SK-N-MC (cell line): ENCODE results near the gene LHFPL6.
A peak's percentile ranks its signal among the peaks of the same experiment; 100 is the strongest.

Experiments
- DNase-seq: peaks from one replicate; pipeline ENCODE4 v3.0.0-alpha.2; 2011; ENCODE audit warnings: low read depth, low spot score
- H3K27ac ChIP-seq: fragments of 200-600 bp; sonication (generic); 2 replicates; pipeline ENCODE4 v1.5.1; 2016; ENCODE audit warnings: mixed run types
- H3K36me3 ChIP-seq: fragments of 200-600 bp; sonication (generic); 2 replicates; pipeline ENCODE4 v1.6.1; 2017; ENCODE audit warnings: antibody characterized with exemption, low read length, mixed read lengths; ENCODE audit not compliant: insufficient read depth
- H3K4me3 ChIP-seq: fragments of 200-600 bp; sonication (generic); 2 replicates; pipeline ENCODE4 v1.5.1; 2016
- H3K9ac ChIP-seq: fragments of 200-600 bp; sonication (generic); 2 replicates; pipeline ENCODE4 v1.8.0; 2017; ENCODE audit warnings: mixed run types, mixed read lengths; ENCODE audit not compliant: insufficient read length
- H3K9me3 ChIP-seq: fragments of 200-600 bp; sonication (generic); 2 replicates; pipeline ENCODE4 v1.6.1; 2017; ENCODE audit warnings: low read depth, mild to moderate bottlenecking, antibody characterized with exemption, low read length, moderate library complexity, mixed read lengths
- EZH2 ChIP-seq: fragments of 200-600 bp; sonication (generic); IDR thresholded peaks from one replicate; pipeline ENCODE4 v1.6.1; 2017; ENCODE audit warnings: antibody characterized with exemption
- FOXP2 ChIP-seq: optimal IDR thresholded peaks from 2 replicates; pipeline ENCODE3; 2011; ENCODE audit warnings: mild to moderate bottlenecking, moderate library complexity; ENCODE audit not compliant: insufficient read depth; ENCODE audit errors: extremely low read length, control extremely low read depth
- POLR2AphosphoS5 ChIP-seq: IDR thresholded peaks from 2 replicates; pipeline ENCODE4 v1.6.1; 2012; ENCODE audit warnings: mild to moderate bottlenecking, low read depth, low read length, borderline replicate concordance

The LHFPL6 gene

DNA sequence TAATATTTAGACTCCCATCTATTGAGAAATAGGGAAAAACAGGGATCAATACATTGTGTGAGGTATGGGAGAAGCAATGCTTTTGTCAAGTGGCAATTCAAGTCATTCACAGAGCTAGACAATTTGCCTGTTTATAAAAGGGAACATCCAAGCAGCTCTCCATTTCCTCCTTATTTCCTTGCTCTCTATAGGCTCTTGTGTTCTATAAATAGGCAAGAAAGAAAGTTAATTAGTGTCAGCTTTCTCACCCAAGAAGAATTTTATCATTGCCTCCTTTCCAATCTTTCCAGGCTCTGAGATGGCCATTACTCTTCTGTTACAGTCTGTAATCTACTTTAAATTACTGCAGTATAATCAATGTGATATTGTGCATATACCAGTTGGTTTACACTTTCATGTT, 199.9 kb downstream of the LHFPL6 start:
- TF ChIP-seq POLR2AphosphoS5 (no peak), EZH2 (no peak), FOXP2 (no peak)
- H3K36me3 ChIP-seq = 0 out of 2 replicates have a peak, but pooled peaks cover 4% of the 10 kb centered on the region
- no peak overlapping the region for H3K9ac ChIP-seq
- no peaks in the 10 kb centered on the region for H3K9me3 ChIP-seq
- no peak overlapping the region for H3K4me3 ChIP-seq
- peak overlapping the region; percentile 65 for H3K27ac ChIP-seq
- no peak for DNase-seq

DNA sequence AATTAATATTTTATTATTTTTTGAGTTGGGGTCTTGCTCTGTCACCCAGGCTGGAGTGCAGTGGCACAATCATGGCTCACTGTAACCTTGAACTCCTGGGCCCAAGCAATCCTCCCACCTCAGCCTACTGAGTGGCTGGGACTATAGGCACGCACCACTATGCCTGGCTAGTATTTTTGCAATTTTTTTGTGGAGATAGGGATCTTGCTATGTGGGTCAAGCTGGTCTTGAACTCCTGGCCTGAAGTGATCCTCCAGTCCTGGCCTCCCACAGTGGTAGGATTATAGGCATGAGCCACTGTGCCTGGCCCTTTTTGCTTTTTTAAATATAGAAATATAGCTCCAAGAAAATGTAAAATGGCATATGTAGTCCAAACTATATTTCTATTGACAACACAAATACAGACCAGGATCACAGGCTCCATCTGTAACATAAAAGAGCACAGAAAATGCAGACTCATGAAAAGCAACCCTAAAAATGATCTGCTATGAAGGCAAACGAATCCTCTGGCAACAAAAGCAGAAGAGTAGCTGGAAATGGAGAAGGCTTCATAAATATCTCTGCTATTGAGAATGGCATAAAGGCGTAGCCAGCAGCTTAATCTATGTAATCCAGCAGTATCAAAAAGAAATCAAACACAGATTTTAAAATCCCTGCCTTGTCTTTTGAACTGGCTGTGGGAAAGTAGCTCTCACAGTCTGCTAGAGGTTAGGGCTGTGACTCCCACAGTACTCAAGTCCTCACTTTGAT, 200.6 kb downstream of the LHFPL6 start:
- Histone ChIP-seq H3K9me3 (no peaks in the 10 kb centered on the region), H3K36me3 (0 out of 2 replicates have a peak, but pooled peaks cover 4% of the 10 kb centered on the region), H3K9ac (no peak overlapping the region), H3K4me3 (no peak overlapping the region), H3K27ac (peak overlapping the region; percentile 65; the same call in 1 of the 2 replicates)
- TF ChIP-seq EZH2 = no peak
- TF ChIP-seq POLR2AphosphoS5 = no peak
- no peak for TF ChIP-seq FOXP2
- DNase-seq = no peak

DNA sequence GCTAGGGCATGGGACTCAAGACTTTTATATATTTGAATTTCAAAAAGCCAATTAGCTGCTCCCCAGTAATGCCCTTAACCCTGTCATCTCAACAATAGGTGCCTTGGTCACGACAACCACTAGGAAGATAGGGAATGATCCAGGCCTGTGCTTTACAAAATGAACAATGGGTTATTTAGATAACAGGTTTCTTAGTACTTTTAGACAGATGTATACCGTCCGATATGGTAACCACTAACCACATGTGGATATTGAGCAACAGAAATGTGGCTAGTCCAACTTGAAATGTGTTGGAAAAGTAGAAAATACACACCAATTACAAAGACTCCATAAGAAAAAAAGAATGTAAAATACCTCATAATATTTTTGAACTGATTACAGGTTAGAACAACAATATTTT, 201.2 kb downstream of the LHFPL6 start:
- no peak overlapping the region for H3K4me3 ChIP-seq
- no peaks in the 10 kb centered on the region for H3K9me3 ChIP-seq
- 0 out of 2 replicates have a peak, but pooled peaks cover 4% of the 10 kb centered on the region for H3K36me3 ChIP-seq
- TF ChIP-seq FOXP2 (no peak), EZH2 (no peak), POLR2AphosphoS5 (no peak)
- DNase-seq = no peak
- no peak overlapping the region for H3K9ac ChIP-seq
- H3K27ac ChIP-seq = no peak overlapping the region

DNA sequence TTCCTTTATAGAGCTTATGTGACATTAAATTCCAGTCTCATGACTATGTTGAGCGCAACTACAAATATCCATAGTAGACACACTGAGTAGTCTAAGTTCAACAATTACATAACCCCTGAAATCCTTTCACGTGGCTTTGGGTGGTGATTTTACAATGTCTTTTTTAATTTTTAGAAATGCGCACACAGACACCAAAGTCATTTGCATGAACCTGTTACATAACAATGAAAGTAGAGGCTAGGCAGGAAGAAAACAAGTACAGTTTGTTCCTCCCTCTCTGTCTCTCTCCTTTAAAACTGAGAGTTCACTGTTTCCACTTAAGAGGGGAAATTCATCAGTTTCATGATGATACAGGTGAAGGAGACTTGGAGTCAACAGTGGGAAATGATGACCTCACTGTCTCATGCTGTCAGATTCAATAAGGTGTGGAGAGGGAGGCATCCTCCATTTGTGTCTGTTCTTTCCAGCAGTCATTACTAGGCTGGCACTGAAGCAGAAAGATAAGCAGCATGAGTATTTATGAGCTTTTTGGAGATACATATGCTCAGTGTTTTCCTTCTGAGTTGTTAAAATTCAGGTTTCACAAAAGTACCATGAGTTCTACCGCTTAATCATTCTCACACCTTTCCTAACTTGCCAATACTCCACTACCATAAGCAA, 201.8 kb downstream of the LHFPL6 start:
- Histone ChIP-seq H3K9me3 (no peaks in the 10 kb centered on the region), H3K27ac (no peak overlapping the region), H3K9ac (no peak overlapping the region), H3K36me3 (0 out of 2 replicates have a peak, but pooled peaks cover 4% of the 10 kb centered on the region), H3K4me3 (no peak overlapping the region)
- DNase-seq = no peak
- no peak for TF ChIP-seq EZH2
- no peak for TF ChIP-seq FOXP2
- TF ChIP-seq POLR2AphosphoS5 = no peak

DNA sequence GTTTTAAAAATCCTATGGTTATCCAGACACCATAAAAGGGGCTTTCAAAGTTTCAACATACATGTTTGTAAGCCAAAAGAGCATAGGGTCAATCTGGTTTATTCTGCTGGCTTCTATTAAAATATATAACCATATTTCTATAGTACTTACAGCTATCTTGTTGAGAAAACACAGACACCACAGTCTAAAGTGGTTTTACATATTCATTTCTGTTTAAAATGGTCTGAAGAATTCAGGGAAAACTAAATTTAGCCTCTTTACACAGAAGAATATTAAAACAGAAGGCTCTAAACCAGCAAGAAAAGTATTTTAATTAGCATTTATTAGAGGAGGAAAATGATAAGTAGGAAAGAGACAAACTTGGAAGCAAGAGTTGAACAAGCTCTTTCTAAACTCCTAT, 203.9 kb downstream of the LHFPL6 start:
- Histone ChIP-seq H3K9me3 (no peaks in the 10 kb centered on the region), H3K36me3 (0 out of 2 replicates have a peak, but pooled peaks cover 4% of the 10 kb centered on the region), H3K9ac (no peak overlapping the region), H3K27ac (no peak overlapping the region), H3K4me3 (no peak overlapping the region)
- TF ChIP-seq POLR2AphosphoS5 (no peak), FOXP2 (no peak), EZH2 (no peak)
- no peak for DNase-seq

DNA sequence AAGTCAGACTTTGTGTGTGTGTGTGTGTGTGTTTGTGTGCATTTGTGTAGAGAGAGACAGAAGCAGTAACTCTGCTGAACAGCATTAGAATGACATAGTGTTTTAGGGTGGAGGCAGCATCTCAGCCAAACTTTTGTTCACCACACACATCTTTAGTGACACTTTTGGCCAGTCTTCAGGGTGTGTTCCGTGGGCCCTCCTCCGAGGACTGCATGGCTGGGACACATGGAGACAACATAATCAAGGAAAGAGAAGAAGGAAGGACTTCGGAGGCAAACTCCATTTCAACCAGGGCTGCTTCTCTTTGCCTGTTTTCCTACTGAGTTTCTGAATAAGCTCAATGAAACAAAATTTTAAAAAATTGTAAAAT, 205.1 kb downstream of the LHFPL6 start:
- TF ChIP-seq EZH2 = no peak
- TF ChIP-seq FOXP2 = no peak
- TF ChIP-seq POLR2AphosphoS5 = no peak
- Histone ChIP-seq H3K9me3 (no peaks in the 10 kb centered on the region), H3K27ac (no peak overlapping the region), H3K36me3 (0 out of 2 replicates have a peak, but pooled peaks cover 4% of the 10 kb centered on the region), H3K9ac (no peak overlapping the region), H3K4me3 (no peak overlapping the region)
- no peak for DNase-seq

DNA sequence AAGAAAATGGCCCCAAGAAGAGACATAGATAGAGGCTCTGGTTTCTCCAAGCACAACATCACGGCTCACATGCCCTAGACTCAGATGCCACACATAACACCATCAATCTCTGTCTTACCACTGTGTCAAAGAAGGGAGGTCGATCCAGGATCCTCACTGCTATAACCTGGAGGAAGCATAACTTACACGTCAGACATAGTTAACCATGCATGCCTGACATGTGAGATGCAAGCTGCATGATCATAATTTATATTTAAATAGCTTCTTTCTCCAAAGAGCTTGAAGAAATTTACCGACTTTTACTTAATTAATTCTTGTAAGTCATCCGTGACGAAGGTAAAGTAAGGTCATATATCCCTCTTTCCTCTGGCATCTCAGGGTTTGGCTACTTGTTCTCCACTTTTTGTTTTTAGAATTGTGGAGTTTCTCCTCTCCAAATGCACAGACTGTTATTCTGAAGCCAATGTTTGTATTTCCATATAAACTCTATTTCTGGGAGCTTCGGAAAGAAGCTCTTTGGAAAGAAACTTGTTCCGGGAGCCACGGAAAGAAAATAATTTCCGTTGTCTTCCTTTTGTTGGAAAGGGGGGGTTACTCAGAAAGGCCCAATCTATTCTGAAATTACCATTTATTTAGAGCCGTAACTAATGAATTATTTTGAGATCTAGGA, 205.6 kb downstream of the LHFPL6 start:
- no peaks in the 10 kb centered on the region for H3K9me3 ChIP-seq
- no peak overlapping the region for H3K27ac ChIP-seq
- 0 out of 2 replicates have a peak, but pooled peaks cover 4% of the 10 kb centered on the region for H3K36me3 ChIP-seq
- DNase-seq = no peak
- no peak overlapping the region for H3K4me3 ChIP-seq
- H3K9ac ChIP-seq = no peak overlapping the region
- TF ChIP-seq FOXP2 (no peak), POLR2AphosphoS5 (no peak), EZH2 (no peak)

DNA sequence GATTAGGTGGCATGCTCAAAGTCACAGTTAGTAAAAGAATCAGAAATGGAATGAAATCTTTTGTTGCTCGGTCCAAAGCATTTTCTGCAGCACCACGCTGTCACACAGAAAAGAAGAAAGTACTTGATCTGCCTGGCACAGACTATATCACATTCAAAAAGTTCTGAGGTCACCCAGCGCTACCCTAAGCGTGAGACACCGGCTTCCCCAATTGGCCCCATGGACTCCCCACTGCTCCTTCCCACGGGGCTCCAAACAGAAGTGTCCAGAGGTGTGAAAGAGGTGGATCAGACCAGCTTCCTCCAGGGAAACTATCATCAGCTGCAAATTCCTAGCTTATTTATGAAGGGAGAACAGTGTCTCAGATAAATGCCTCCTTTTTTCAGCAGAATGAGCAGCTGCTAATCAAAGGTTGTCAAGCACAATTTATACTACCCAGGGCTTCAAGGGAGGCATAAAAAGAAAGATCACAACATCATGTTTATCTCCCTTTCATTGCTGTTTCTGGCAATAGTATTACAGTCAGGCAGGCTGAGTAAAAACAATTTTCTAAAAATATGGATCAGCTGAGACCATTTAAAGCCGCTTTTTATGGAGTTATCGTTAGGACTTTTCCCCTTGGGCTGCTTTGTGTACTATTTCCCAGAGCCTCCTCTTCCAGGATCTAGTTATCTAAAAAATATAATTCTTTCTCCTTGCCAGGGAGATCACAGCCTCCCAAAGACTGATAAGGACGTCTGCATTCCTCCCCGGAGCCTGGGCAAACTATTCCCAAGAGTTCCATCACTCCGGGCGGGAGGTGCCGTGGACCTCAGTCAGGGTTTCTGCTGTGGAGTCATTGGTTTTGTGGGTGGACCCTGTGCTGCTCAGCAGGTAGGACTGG, 208.0 kb downstream of the LHFPL6 start:
- H3K9me3 ChIP-seq = no peaks in the 10 kb centered on the region
- DNase-seq = no peak
- H3K27ac ChIP-seq = no peak overlapping the region
- no peak overlapping the region for H3K9ac ChIP-seq
- no peak for TF ChIP-seq FOXP2
- TF ChIP-seq EZH2 = no peak
- TF ChIP-seq POLR2AphosphoS5 = no peak
- H3K36me3 ChIP-seq = no peaks in the 10 kb centered on the region
- no peak overlapping the region for H3K4me3 ChIP-seq
